ACC112 (cell line): Measurements from ENCODE around the gene MOB1B.
"Not testable (repeated sequence)": the region's sequence is repeated elsewhere in the genome, so short reads cannot be mapped to it uniquely, and the experiment has no call there.

Experiments used
- H2AFZ ChIP-seq: fragments of 200-600 bp; sonication (generic); one replicate; pipeline ENCODE4 v1.6.0; 2017; ENCODE audit warnings: antibody characterized with exemption, low read length; ENCODE audit not compliant: unreplicated experiment
- H3K27ac ChIP-seq: fragments of 200-600 bp; sonication (generic); 2 replicates; pipeline ENCODE4 v1.5.1; 2014; ENCODE audit warnings: low read depth, mild to moderate bottlenecking, antibody characterized with exemption, low read length, moderate library complexity
- H3K27me3 ChIP-seq: fragments of 200-600 bp; sonication (generic); 2 replicates; pipeline ENCODE4 v1.6.1; 2014; ENCODE audit warnings: mild to moderate bottlenecking, antibody characterized with exemption, low read length, moderate library complexity, mixed read lengths; ENCODE audit not compliant: insufficient read depth
- H3K36me3 ChIP-seq: fragments of 200-600 bp; sonication (generic); 2 replicates; pipeline ENCODE4 v1.6.1; 2016; ENCODE audit warnings: mild to moderate bottlenecking, antibody characterized with exemption, low read length, moderate library complexity, mixed read lengths; ENCODE audit not compliant: insufficient read depth
- H3K4me1 ChIP-seq: fragments of 200-600 bp; sonication (generic); one replicate; pipeline ENCODE4 v1.6.1; 2016; ENCODE audit warnings: low read length, mixed read lengths; ENCODE audit not compliant: insufficient read depth, unreplicated experiment, control insufficient read depth
- H3K4me3 ChIP-seq: fragments of 200-600 bp; sonication (generic); 2 replicates; pipeline ENCODE4 v1.5.1; 2014; ENCODE audit warnings: mild to moderate bottlenecking, low read depth, low read length
- H3K79me2 ChIP-seq: fragments of 200-600 bp; sonication (generic); one replicate; pipeline ENCODE4 v1.6.0; 2016; ENCODE audit warnings: low read length; ENCODE audit not compliant: control insufficient read depth, unreplicated experiment, insufficient read depth

The MOB1B gene

GRCh38 chr4:71032106-71032505, 129.9 kb downstream of the MOB1B start:
- H3K4me1 ChIP-seq, H3K79me2 ChIP-seq, H3K27me3 ChIP-seq, H3K4me3 ChIP-seq, H2AFZ ChIP-seq, H3K36me3 ChIP-seq: not testable (repeated sequence)
- H3K27ac ChIP-seq = peak overlapping the region; percentile 45
